Measurements from ENCODE around the gene BBLN. TPM values are rescaled to one million over a fixed set of nuclear protein-coding genes. Genes with fewer than 3 reads are reported as not detected.

Gene BBLN
- total RNA-seq, 1 experiment from 2014 or later: 48.5 TPM

DNA sequence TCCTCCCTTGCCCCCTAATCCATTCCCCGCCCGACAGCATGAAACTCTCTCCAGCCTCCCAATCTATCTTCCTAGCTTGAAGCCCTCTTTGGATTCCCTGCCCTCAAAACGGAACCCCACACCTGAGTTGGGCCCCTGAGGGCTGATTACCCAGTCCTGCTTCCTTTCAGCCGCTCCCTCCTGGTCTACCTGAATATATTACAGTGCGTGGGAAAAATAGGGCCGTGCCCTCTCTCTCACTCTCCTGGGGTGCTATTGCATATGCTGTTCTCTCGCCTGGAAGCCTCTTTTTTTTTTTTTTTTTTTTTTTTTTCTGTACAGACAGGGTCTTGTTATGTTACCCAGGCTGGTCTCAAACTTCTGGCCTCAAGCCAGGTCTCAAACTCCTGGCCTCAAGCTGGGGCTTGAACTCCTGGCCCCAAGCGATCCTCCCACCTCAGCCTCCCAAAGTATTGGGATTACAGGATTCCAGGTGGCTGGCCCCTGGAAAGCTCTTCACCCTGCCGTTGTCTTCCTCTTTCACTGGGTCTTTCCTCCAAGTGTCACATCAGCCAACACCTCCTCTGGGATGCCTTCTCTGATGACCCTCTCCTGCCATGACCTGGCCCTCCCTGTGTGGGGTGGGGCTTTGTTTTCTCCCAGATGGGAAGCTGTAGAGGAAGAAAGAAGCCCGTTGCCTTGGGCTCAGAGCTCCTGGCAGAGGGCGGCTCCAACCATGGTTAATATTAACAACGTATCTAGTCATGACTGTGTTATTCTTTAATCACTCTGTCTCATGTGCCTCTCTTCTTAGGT lies 51.3 kb downstream of the BBLN start:
- H3K27ac ChIP-seq (ENCODE audit: low read length): no peak overlapping the region
- no peak for ATAC-seq

GRCh38 chr9:128211981-128212281 lies 51.9 kb downstream of the BBLN start:
- intact Hi-C loops (cut with micrococcal nuclease; ENCODE audit: unreplicated experiment): no loop called here
- H3K27me3 ChIP-seq (ENCODE audit: control insufficient read depth, insufficient read depth, low read length): no peaks in the 10 kb centered on the region
- CTCF ChIA-PET: interaction anchor here (0.6 kb wide), 1 partner anchor 265 kb away, joined by 4 read pairs; no protein-coding TSS in a partner anchor
- in situ Hi-C loops (cut with HindIII; ENCODE audit: low pct_unique_long_range_greater_than_20kb, low sequenced_read_pairs): no loop called here
- H3K27ac ChIP-seq (ENCODE audit: low read length): no peak overlapping the region
- H3K9me3 ChIP-seq (ENCODE audit: control insufficient read depth, insufficient read depth, low read depth, low read length): no peaks in the 10 kb centered on the region
- BruUV-seq (replicated peaks): no TSS peak
- H3K4me1 ChIP-seq (ENCODE audit: control insufficient read depth, insufficient read depth, low read length): no peaks in the 10 kb centered on the region
- POLR2A ChIA-PET: interaction anchor here (0.6 kb wide), 1 partner anchor 40 kb away, joined by 10 read pairs; no protein-coding TSS in a partner anchor
- TF ChIP-seq REST (IDR thresholded peaks at IDR 0.05; ENCODE audit: insufficient read depth in 1 of 2, low read depth in 2 of 2, low read length in 1 of 2): no peak
- DNase-seq (ENCODE audit: low read depth, low spot score) (no peak), ATAC-seq (no peak)
- no peak overlapping the region for H3K4me3 ChIP-seq (ENCODE audit: low read depth in 2 of 2, low read length in 2 of 2)
- no peaks in the 10 kb centered on the region for H3K36me3 ChIP-seq (ENCODE audit: control insufficient read depth, insufficient read depth, low read length)

More for the DNA sequence above, 51.3 kb downstream of the BBLN start:
- ChIA-PET CTCF (interaction anchor here (0.6 kb wide), 1 partner anchor 265 kb away, joined by 4 read pairs; no protein-coding TSS in a partner anchor), POLR2A (no interaction called here)
- Histone ChIP-seq H3K9me3 (ENCODE audit: control insufficient read depth, insufficient read depth, low read depth, low read length) (no peaks in the 10 kb centered on the region), H3K36me3 (ENCODE audit: control insufficient read depth, insufficient read depth, low read length) (no peaks in the 10 kb centered on the region), H3K27me3 (ENCODE audit: control insufficient read depth, insufficient read depth, low read length) (no peaks in the 10 kb centered on the region), H3K4me3 (ENCODE audit: low read depth in 2 of 2, low read length in 2 of 2) (no peak overlapping the region), H3K4me1 (ENCODE audit: control insufficient read depth, insufficient read depth, low read length) (no peaks in the 10 kb centered on the region)
- BruUV-seq (replicated peaks): no TSS peak
- TF ChIP-seq REST (IDR thresholded peaks at IDR 0.05; ENCODE audit: insufficient read depth in 1 of 2, low read depth in 2 of 2, low read length in 1 of 2) (no peak), TCF7L2 (IDR thresholded peaks at IDR 0.05; ENCODE audit: low read depth, low read length) (no peak), POLR2AphosphoS5 (IDR thresholded peaks at IDR 0.05; ENCODE audit: low read depth, low read length) (no peak), SIN3A (IDR thresholded peaks at IDR 0.05; ENCODE audit: borderline replicate concordance, insufficient read depth, low read depth, low read length) (no peak)
- TF ChIP-seq, protein P1, sequence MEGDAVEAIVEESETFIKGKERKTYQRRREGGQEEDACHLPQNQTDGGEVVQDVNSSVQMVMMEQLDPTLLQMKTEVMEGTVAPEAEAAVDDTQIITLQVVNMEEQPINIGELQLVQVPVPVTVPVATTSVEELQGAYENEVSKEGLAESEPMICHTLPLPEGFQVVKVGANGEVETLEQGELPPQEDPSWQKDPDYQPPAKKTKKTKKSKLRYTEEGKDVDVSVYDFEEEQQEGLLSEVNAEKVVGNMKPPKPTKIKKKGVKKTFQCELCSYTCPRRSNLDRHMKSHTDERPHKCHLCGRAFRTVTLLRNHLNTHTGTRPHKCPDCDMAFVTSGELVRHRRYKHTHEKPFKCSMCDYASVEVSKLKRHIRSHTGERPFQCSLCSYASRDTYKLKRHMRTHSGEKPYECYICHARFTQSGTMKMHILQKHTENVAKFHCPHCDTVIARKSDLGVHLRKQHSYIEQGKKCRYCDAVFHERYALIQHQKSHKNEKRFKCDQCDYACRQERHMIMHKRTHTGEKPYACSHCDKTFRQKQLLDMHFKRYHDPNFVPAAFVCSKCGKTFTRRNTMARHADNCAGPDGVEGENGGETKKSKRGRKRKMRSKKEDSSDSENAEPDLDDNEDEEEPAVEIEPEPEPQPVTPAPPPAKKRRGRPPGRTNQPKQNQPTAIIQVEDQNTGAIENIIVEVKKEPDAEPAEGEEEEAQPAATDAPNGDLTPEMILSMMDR (IDR thresholded peaks at IDR 0.05): no peak
- in situ Hi-C loops (cut with HindIII; ENCODE audit: low pct_unique_long_range_greater_than_20kb, low sequenced_read_pairs): no loop called here
- intact Hi-C loops (cut with micrococcal nuclease; ENCODE audit: unreplicated experiment): no loop called here
- no peak for DNase-seq (ENCODE audit: low read depth, low spot score)

Other genes with a start within 250 kb of the BBLN start
- 38.0 TPM for gene ST6GALNAC4, start 243.2 kb upstream of the BBLN start, total RNA-seq (2021; ENCODE audit: unreplicated experiment)
- gene PIP5KL1, start 229.5 kb upstream of the BBLN start, total RNA-seq (2021; ENCODE audit: unreplicated experiment): 7.8 TPM
- gene DPM2, start 222.4 kb upstream of the BBLN start, total RNA-seq (2021; ENCODE audit: unreplicated experiment): 58.7 TPM
- 361 TPM for gene EEIG1, start 179.3 kb upstream of the BBLN start, total RNA-seq (2021; ENCODE audit: unreplicated experiment)
- gene NAIF1, start 92.9 kb upstream of the BBLN start, total RNA-seq (2021; ENCODE audit: unreplicated experiment): 14.6 TPM
- 10.7 TPM for gene SLC25A25, start 92.0 kb upstream of the BBLN start, total RNA-seq (2021; ENCODE audit: unreplicated experiment)
- 76.8 TPM for gene PTGES2, start 32.5 kb upstream of the BBLN start, total RNA-seq (2021; ENCODE audit: unreplicated experiment)
- gene LCN2, start 10.8 kb upstream of the BBLN start, total RNA-seq (2021; ENCODE audit: unreplicated experiment): 1.0 TPM
- gene CIZ1, start 31.3 kb downstream of the BBLN start, total RNA-seq (2021; ENCODE audit: unreplicated experiment): 111 TPM
- gene DNM1, start 43.1 kb downstream of the BBLN start, total RNA-seq (2021; ENCODE audit: unreplicated experiment): 18.7 TPM
- gene GOLGA2, start 115.7 kb downstream of the BBLN start, total RNA-seq (2021; ENCODE audit: unreplicated experiment): 69.6 TPM
- 28.3 TPM for gene SWI5, start 116.0 kb downstream of the BBLN start, total RNA-seq (2021; ENCODE audit: unreplicated experiment)
- gene TRUB2, start 162.2 kb downstream of the BBLN start, total RNA-seq (2021; ENCODE audit: unreplicated experiment): 22.5 TPM
- 19.1 TPM for gene COQ4, start 162.6 kb downstream of the BBLN start, total RNA-seq (2021; ENCODE audit: unreplicated experiment)
- 20.3 TPM for gene SLC27A4, start 180.3 kb downstream of the BBLN start, total RNA-seq (2021; ENCODE audit: unreplicated experiment)
- gene URM1, start 211.1 kb downstream of the BBLN start, total RNA-seq (2021; ENCODE audit: unreplicated experiment): 45.4 TPM

Data from Panc1 (cell line).